Fibroblast of mammary gland (primary cell): ENCODE data around the gene MARCHF3.
A peak's percentile ranks its signal among the peaks of the same experiment; 100 is the strongest.

Source experiments
- DNase-seq: peaks from one replicate; pipeline ENCODE4 v3.0.0-alpha.2; 2010; ENCODE audit warnings: low read depth
- H3K4me3 ChIP-seq: 2 replicates; pipeline ENCODE4 v1.5.1; 2011; ENCODE audit warnings: low read depth, mild to moderate bottlenecking, low read length, moderate library complexity; ENCODE audit not compliant: control insufficient read depth
- TF ChIP-seq, protein P1 (sequence below): conservative IDR thresholded peaks from 2 replicates; pipeline ENCODE4 v1.5.1; 2011; ENCODE audit warnings: low read depth, low read length, inconsistent platforms; ENCODE audit not compliant: control insufficient read depth, insufficient read depth

MARCHF3 gene, protein sequence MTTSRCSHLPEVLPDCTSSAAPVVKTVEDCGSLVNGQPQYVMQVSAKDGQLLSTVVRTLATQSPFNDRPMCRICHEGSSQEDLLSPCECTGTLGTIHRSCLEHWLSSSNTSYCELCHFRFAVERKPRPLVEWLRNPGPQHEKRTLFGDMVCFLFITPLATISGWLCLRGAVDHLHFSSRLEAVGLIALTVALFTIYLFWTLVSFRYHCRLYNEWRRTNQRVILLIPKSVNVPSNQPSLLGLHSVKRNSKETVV

DNA sequence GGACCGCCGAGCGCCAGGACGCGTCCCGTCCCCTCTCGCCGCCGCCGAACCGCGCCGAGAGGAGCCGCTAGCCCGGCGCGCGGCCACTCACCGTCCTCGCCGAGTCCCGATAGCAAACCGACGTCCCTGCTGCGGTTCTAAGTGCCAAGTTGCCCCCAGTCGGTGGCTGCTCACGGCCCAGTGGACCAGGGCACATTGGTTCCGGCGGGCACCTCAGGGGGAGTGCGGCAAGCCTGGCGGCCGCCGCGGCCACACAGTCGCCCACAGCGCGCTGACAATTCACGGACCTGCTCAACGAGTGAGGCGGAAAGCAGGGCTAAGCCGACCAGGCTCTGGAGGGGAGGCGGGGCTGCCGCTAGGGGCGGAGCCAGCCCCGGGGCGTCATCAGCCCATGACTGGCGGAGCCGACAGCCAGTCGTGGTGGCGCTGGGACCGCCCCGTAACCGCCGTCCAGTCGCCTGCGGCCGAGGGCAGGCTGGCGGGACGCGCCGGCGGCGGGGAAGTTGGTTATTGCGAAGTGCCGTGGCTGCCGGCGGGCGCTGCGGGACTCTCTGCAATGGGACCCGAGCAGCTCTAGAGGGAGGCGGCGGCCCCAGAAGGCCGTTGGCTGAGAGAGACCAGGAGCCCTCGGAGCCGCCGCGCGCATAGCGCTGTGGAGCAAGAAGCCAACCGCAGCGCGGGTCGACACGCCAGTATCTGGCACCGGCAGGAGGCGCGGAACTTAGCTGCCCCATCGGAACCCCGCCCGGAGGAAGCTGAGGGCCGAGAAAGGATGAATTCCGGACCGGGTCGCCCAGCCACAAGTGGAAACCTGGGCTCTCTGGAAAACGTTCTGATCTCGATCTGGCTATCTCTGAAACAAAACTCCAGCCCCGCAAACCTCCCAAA lies at the start of gene MARCHF3:
MARCHF3 (minus strand) TSS at position 300 of the 888 bp plus-strand sequence. CDS start 112,387 bp downstream, outside the sequence.
- peak within 1 kb of the TSS; percentile 82 for H3K4me3 ChIP-seq
- TF ChIP-seq, protein P1, sequence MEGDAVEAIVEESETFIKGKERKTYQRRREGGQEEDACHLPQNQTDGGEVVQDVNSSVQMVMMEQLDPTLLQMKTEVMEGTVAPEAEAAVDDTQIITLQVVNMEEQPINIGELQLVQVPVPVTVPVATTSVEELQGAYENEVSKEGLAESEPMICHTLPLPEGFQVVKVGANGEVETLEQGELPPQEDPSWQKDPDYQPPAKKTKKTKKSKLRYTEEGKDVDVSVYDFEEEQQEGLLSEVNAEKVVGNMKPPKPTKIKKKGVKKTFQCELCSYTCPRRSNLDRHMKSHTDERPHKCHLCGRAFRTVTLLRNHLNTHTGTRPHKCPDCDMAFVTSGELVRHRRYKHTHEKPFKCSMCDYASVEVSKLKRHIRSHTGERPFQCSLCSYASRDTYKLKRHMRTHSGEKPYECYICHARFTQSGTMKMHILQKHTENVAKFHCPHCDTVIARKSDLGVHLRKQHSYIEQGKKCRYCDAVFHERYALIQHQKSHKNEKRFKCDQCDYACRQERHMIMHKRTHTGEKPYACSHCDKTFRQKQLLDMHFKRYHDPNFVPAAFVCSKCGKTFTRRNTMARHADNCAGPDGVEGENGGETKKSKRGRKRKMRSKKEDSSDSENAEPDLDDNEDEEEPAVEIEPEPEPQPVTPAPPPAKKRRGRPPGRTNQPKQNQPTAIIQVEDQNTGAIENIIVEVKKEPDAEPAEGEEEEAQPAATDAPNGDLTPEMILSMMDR, result peak; percentile 18
- peak; percentile 92 for DNase-seq

DNA sequence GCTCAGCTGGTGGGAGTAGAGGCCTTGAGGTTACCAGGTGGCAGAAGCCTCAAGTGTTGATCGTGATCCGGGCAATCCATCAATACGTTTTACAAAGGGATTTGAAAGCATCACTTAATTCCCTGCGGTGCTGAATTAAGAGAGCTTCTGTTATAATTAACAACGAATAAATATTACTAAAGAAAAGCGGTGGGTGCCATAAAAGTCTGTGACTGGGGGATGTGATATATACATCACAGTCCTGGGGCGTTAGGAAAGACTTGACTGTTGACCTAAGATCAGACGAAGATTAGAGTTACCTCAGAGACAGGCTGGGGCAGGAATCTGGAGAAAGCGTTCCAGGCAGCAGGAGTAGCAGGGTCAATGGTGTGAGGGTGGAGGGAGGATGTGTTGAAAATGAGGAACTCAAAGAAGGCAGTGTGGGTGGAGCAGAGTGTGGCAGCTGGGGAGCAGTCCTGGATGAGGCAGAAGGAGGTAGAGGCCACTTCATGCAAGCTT lies 49.7 kb upstream of the MARCHF3 start:
- no peak overlapping the region for H3K4me3 ChIP-seq
- no peak for DNase-seq
- TF ChIP-seq, protein P1, result no peak

DNA sequence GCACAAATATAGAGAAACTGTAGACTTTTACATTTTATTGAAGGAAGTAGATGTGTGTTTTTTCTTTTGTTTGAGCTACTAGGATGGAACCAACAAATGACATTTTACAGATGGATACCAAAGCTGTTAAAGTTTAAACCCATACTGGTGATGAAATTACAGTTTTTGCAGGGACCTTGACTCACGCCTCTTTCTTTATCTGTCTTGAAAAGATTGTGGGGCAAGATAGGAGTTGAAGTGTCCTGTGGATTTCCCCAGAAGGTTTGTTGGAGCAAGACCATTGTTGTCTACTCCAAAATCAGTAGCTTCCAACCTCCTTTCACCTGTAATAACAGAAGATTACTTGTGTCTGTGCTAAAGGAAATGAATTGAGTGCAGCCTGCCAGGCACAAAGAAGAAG lies 47.0 kb upstream of the MARCHF3 start:
- no peak overlapping the region for H3K4me3 ChIP-seq
- DNase-seq, result no peak
- TF ChIP-seq, protein P1, result no peak

DNA sequence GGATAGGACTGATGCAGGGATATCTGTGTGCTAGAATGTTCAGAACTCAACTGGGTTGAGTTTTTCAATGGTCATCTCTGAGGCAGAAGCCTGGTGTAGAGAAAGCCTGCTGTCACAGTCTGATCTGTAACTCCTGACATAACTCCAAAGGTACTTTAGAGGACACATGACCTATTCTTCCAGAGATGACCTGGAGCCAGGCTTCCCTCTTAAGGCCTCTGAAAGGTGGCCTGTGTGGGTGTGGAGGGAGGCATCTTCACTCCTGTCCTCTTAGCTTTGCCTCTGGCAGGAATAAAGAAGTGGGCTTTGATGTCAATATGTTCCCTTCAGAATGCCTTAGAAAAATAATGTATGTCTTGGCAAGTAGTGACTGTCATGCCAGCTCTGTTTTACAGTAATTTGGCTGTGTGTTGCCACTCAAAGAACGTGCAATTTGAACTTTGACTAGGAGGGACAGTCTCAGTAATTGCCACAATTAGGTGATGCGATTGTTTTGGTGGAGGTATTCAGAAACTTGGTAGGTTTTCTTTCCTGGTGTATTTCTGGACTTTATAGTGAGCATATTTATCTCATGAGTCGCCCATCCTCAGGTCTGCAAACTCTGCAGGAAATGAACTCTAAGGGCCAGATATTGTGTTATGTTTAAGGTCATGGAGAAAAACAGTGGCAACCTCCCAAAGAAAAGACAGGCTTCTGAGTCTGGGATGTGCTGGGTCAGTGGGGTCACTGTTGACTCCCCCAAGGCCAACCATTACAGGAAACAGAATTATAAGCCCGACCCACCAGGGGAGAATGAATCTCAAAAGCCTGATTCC lies 46.2 kb upstream of the MARCHF3 start:
- TF ChIP-seq, protein P1, result no peak
- no peak overlapping the region for H3K4me3 ChIP-seq
- peak; percentile 50 for DNase-seq

DNA sequence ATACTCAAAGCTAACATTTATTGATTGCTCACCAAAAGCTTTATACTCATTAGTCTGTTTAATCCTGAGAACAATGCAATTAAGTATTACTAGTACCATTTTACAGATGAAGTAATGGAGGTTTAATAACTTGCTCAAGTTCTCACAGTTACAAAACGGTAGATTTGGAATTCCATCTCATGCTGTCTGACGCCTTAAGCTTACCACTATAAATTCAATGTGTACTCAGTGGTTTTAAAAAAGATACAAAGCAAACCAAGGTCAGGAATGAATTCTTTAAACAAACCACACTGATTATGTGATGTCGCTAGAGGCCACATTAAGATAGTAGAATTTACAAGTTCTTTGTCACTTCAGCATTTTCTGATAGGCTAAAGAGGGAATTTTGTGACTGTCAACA lies 44.1 kb upstream of the MARCHF3 start:
- TF ChIP-seq, protein P1, result no peak
- no peak overlapping the region for H3K4me3 ChIP-seq
- no peak for DNase-seq
